ENCODE data around the gene KANK4. TPM values are rescaled to one million over a fixed set of nuclear protein-coding genes. Genes with fewer than 3 reads are reported as not detected.

Gene KANK4
- total and polyA plus RNA-seq, 2 of the 8 experiments (the other 6 are each of a cell fraction or from before 2014, with no cell fraction given): 0.22 to 0.26 TPM

DNA sequence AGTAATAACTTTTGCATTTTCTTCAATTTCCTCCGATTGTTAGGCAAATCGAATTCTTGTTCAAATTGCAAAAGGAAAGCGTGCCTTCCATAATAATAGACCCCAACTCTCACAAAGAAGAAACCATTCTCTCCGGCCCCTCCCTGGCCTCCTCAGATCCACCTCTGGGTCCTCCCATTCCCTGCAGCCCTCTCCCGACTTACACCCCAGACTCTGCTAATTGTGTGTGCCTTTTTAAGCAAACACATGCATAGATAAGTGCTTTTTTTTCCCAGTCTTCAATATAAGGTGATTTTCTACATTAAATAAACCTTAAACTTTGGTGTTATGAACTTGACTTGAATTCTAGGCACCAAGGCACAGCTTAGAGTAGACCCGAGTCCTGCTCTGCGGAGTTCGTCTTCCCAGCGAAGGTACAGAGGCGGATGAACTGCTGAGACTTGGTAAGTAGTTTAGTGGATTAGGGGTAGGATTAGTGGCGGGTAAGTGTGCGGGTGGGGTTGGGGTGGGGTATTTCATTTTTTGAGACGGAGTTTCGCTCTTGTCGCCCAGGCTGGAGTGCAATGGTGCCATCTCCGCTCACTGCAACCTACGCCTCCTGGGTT is 123.0 kb downstream of the KANK4 start:
- Histone ChIP-seq H2BK12ac (ENCODE audit: low read depth, low read length) (no peak overlapping the region), H3K23ac (ENCODE audit: insufficient read length) (no peak overlapping the region), H3K27me3 (replicated peaks in 1 of 4; ENCODE audit: control insufficient read depth in 3 of 4, extremely low read depth in 1 of 4, insufficient read depth in 3 of 4, low read length in 3 of 4) (no peaks in the 10 kb centered on the region), H3K4ac (replicated peaks; ENCODE audit: insufficient read length, low read depth, low read length) (no peak overlapping the region), H3K27ac (ENCODE audit: low read depth, low read length) (peak overlapping the region; percentile 95; the same call in 1 of the 2 replicates), H2AFZ (ENCODE audit: low read length) (no peak overlapping the region), H3K14ac (ENCODE audit: insufficient read length) (peak overlapping the region; percentile 95), H3K4me1 (replicated peaks in 1 of 4; ENCODE audit: control insufficient read depth in 3 of 4, insufficient read depth in 4 of 4, low read length in 3 of 4) (peaks cover 4 to 21% (median 8%) of the 10 kb centered on the region in 4 experiments), H3K18ac (ENCODE audit: extremely low read depth, low read length) (peak overlapping the region; percentile 33), H4K8ac (ENCODE audit: extremely low read depth, insufficient read depth, low read length) (no peak overlapping the region), H3K79me2 (ENCODE audit: control insufficient read depth in 1 of 2, insufficient read depth in 2 of 2, low read length in 2 of 2) (peaks cover 15 to 69% of the 10 kb centered on the region in 2 experiments), H4K91ac (replicated peaks; ENCODE audit: insufficient read length, low read length) (peak overlapping the region; percentile 58), H3K56ac (replicated peaks; ENCODE audit: insufficient read length, low read depth, low read length) (peak overlapping the region; percentile 74), H4K5ac (ENCODE audit: insufficient read length, low read depth, low read length) (peak overlapping the region; percentile 90), H3K23me2 (ENCODE audit: low read depth, low read length) (peaks cover 21% of the 10 kb centered on the region), H2AK5ac (ENCODE audit: low read depth, low read length) (no peak overlapping the region), H2BK20ac (ENCODE audit: low read length) (no peak overlapping the region), H2BK120ac (replicated peaks; ENCODE audit: low read depth, low read length) (no peak overlapping the region), H4K20me1 (replicated peaks in 1 of 2; ENCODE audit: control insufficient read depth in 1 of 2, insufficient read depth in 2 of 2, low read length in 2 of 2) (peaks cover 5 to 6% of the 10 kb centered on the region in 2 experiments), H3K9ac (replicated peaks in 1 of 4; ENCODE audit: extremely low read depth in 1 of 4, low read depth in 3 of 4, low read length in 3 of 4) (peak overlapping the region; percentile 88 to 97 (median 96)), H3K9me3 (ENCODE audit: insufficient read depth in 2 of 2, low read depth in 1 of 2, low read length in 1 of 2) (no peaks in the 10 kb centered on the region), H3K4me2 (ENCODE audit: insufficient read depth in 1 of 2, low read depth in 2 of 2, low read length in 2 of 2) (peak overlapping the region; percentile 81 to 95), H2BK5ac (ENCODE audit: low read depth, low read length) (peak overlapping the region; percentile 95), H2BK15ac (ENCODE audit: low read length) (no peak overlapping the region), H3K36me3 (ENCODE audit: control insufficient read depth in 2 of 4, insufficient read depth in 4 of 4, low read length in 3 of 4) (peaks cover 15 to 50% (median 25%) of the 10 kb centered on the region in 4 experiments), H3K4me3 (ENCODE audit: extremely low read depth in 1 of 4, insufficient read depth in 2 of 4, low read depth in 3 of 4, low read length in 4 of 4) (peak overlapping the region; percentile 77 to 100 (median 93)), H3K79me1 (ENCODE audit: low read depth, low read length) (no peaks in the 10 kb centered on the region)
- DNase-seq (ENCODE audit: low read depth in 1 of 2, low spot score in 2 of 2) (no peak), FAIRE-seq (peak; percentile 81)
- POLR2A ChIA-PET (ENCODE audit: partially characterized antibody): interaction anchor here (1.2 to 27.8 kb wide), 9 partner anchors 4 to 245 kb away, joined by 3 to 1232 read pairs (median 17); partner anchors contain the start of gene L1TD1
- WGBS, 2 experiments (ENCODE audit: extremely low coverage in 1 of 2, insufficient coverage in 1 of 2, insufficient read length in 1 of 2, insufficient replicate concordance in 2 of 2, low coverage in 1 of 2, low lambda C conversion rate in 2 of 2, missing lambda C conversion rate in 1 of 2): 2% methylated on average over 15 of the region's 17 CpGs; no CpG with 5 or more reads in 1 of the 2 experiments
- CTCF ChIA-PET (ENCODE audit: partially characterized antibody): interaction anchor here (6.4 kb wide), 1 partner anchor 20 kb away, joined by 30 read pairs; no protein-coding TSS in a partner anchor
- no peak for TF ChIP-seq CHD2 (IDR thresholded peaks at IDR 0.05; ENCODE audit: low read length)
- no peak for TF ChIP-seq RNF2 (IDR thresholded peaks at IDR 0.05; ENCODE audit: borderline replicate concordance, low read depth, low read length, missing control alignments, poor library complexity, severe bottlenecking)
- no peak for TF ChIP-seq RFX5 (IDR thresholded peaks at IDR 0.05; ENCODE audit: borderline replicate concordance, low read depth, low read length)
- no peak for TF ChIP-seq TEAD4 (IDR thresholded peaks at IDR 0.05; ENCODE audit: low read depth, low read length)
- no peak for TF ChIP-seq FOSL1 (IDR thresholded peaks at IDR 0.05; ENCODE audit: insufficient read depth, low read depth, low read length)
- no peak for TF ChIP-seq NRF1 (IDR thresholded peaks at IDR 0.05; ENCODE audit: low read depth, low read length)
- no peak for TF ChIP-seq CBX5 (IDR thresholded peaks at IDR 0.05; ENCODE audit: low read depth, low read length)
- no peak for TF ChIP-seq YY1 (IDR thresholded peaks at IDR 0.05; ENCODE audit: low read depth, low read length)
- peak; percentile 20; the same call in 1 of the 2 replicates for TF ChIP-seq PHF8 (conservative IDR thresholded peaks at IDR 0.05; ENCODE audit: low read depth, low read length)
- no peak for TF ChIP-seq NANOG (IDR thresholded peaks at IDR 0.05; ENCODE audit: insufficient read depth, low read depth, low read length, poor library complexity, severe bottlenecking)

Measured in H1 (cell line).